ENCODE data around the gene IL17B.

Gene IL17B

GRCh38 chr5:149379177-149379761 is at the start of gene IL17B:
Gene IL17B (minus strand): TSS chr5:149379292. CDS start chr5:149379225, 67 bp downstream.
- no peak for DNase-seq

- no peak for DNase-seq
Measured at GRCh38 chr5:149428032-149428431, 48.9 kb upstream of the IL17B start.

GRCh38 chr5:149427374-149427773 is 48.3 kb upstream of the IL17B start:
- no peak for DNase-seq

GRCh38 chr5:149426931-149427330 is 47.8 kb upstream of the IL17B start:
- no peak for DNase-seq

GRCh38 chr5:149425729-149426128 is 46.6 kb upstream of the IL17B start:
- DNase-seq, result no peak

GRCh38 chr5:149424371-149425315 is 45.6 kb upstream of the IL17B start:
- no peak for DNase-seq

GRCh38 chr5:149423794-149424268 is 44.7 kb upstream of the IL17B start:
- DNase-seq, result no peak

- no peak for DNase-seq
Measured at GRCh38 chr5:149423049-149423793, 44.1 kb upstream of the IL17B start.

GRCh38 chr5:149422366-149423048 is 43.4 kb upstream of the IL17B start:
- peak in 1 of 3 donors; percentile 12 for DNase-seq

GRCh38 chr5:149421834-149422233 is 42.7 kb upstream of the IL17B start:
- no peak for DNase-seq

GRCh38 chr5:149421372-149421685 is 42.2 kb upstream of the IL17B start:
- DNase-seq, result no peak

GRCh38 chr5:149420545-149421371 is 41.7 kb upstream of the IL17B start:
- DNase-seq, result no peak

GRCh38 chr5:149419859-149420544 is 40.9 kb upstream of the IL17B start:
- DNase-seq, result no peak

- DNase-seq, result no peak
Measured at GRCh38 chr5:149419532-149419858, 40.4 kb upstream of the IL17B start.

- no peak for DNase-seq
Measured at GRCh38 chr5:149418910-149419531, 39.9 kb upstream of the IL17B start.

- no peak for DNase-seq
Measured at GRCh38 chr5:149417711-149418368, 38.7 kb upstream of the IL17B start.

- no peak for DNase-seq
Measured at GRCh38 chr5:149416987-149417710, 38.1 kb upstream of the IL17B start.

GRCh38 chr5:149415066-149415967 is 36.2 kb upstream of the IL17B start:
- no peak for DNase-seq
